Thyroid gland (tissue), 4 donors: ENCODE measurements around the gene MYO18A. TPM values are rescaled to one million over a fixed set of nuclear protein-coding genes. Genes with fewer than 3 reads are reported as not detected.
A peak's percentile ranks its signal among the peaks of the same experiment; 100 is the strongest.

Experiments used
- DNase-seq, 2 donors: peaks; one replicate each; pipeline ENCODE4 v3.0.0-alpha.2; 2019
- H3K27ac ChIP-seq, 3 donors: fragments of 200-600 bp; sonication (generic); 1 replicate in 2 of 3; 2 replicates in 1 of 3; pipeline ENCODE4 v1.5.1; 2016 to 2019; ENCODE audit warnings: mild to moderate bottlenecking in 1 of 3, moderate library complexity in 1 of 3
- H3K27me3 ChIP-seq: fragments of 200-600 bp; sonication (generic); one replicate; pipeline ENCODE4 v1.5.1; 2019
- H3K36me3 ChIP-seq, 2 donors: fragments of 200-600 bp; sonication (generic); one replicate each; pipeline ENCODE4 v1.5.1; 2016 to 2019
- H3K4me1 ChIP-seq, 2 donors: fragments of 200-600 bp; sonication (generic); one replicate each; pipeline ENCODE4 v1.5.1; 2017 to 2019
- H3K4me3 ChIP-seq, 3 donors: fragments of 200-600 bp; sonication (generic); replicated peaks in 1 of 3; 1 replicate in 2 of 3; 2 replicates in 1 of 3; pipeline ENCODE4 v1.5.1; 2016; ENCODE audit warnings: mild to moderate bottlenecking in 1 of 3
- H3K9me3 ChIP-seq: fragments of 200-600 bp; sonication (generic); one replicate; pipeline ENCODE4 v1.5.1; 2017
- POLR2A ChIP-seq, 2 donors: fragments of 450-650 bp; IDR thresholded peaks; one replicate each; pipeline ENCODE4 v1.6.1; 2017; ENCODE audit warnings: antibody characterized with exemption in 2 of 2, mild to moderate bottlenecking in 2 of 2, moderate library complexity in 1 of 2
- WGBS, 2 donors: methylation state at CpG; one replicate each; pipeline ENCODE4 v1.1.5; 2017; 5-methylcytosine and 5-hydroxymethylcytosine counted together
- intact Hi-C: fragments of 100-400 bp; cut with DNase I; formaldehyde crosslinking; loops from one replicate; pipeline ENCODE4 v1.15.1; 2023
- total RNA-seq, 4 donors: library from RNA; depleted of rRNA; stranded (reverse); fragments of >200 nt; gene quantifications; one replicate each; pipeline ENCODE4 v1.2.3, GENCODE V29; 2016
- TF ChIP-seq, protein P1 (sequence below), 6 experiments: fragments of 200-600 bp in 3 of 6; fragments of 450-650 bp in 3 of 6; sonication (generic) in 3 of 6; IDR thresholded peaks; one replicate each; pipeline ENCODE4 v1.5.1; 2016 to 2019; ENCODE audit warnings: antibody characterized with exemption in 6 of 6, mild to moderate bottlenecking in 2 of 6, inconsistent platforms in 1 of 6, moderate library complexity in 1 of 6

MYO18A gene
- total RNA-seq, 4 donors from 2014 or later = 32.1 to 49.8 (median 40.6) TPM

DNA sequence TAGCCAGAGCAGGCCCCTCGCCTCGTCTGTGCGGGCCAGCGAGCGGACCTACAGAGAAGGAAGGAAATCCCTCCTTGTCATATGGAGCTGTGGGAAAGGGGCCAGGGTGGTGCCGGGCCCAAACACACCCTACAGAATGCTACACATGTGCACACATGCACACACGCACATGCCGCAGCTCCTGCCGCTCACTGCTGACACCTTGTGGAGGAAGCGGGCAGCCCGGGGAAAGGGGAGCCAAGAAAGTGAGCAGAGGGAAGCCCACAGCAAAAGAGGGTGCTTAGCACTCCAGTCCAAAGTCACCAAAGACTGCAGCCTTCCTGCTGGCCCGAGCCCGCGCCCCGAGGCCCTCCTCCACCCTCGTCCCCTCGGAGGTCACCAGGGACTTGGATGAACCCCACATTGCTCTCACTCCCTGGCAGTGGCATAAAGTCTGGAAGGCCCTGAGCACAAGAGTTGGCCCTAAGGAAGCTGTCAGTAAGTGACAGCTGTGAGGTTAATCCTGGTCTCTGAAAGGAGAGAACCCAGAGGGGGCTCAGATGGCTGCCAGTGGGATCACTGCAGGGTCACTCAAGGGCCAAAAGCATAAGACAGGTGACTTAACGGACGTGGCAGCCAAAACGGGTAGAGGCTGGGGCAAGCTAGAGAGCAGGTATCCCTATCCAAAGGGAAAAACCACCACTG, 68.2 kb downstream of the MYO18A start:
- Histone ChIP-seq H3K4me3 (no peak overlapping the region), H3K4me1 (peaks cover 7 to 38% of the 10 kb centered on the region in 2 donors), H3K9me3 (no peaks in the 10 kb centered on the region), H3K36me3 (peaks cover 12 to 18% of the 10 kb centered on the region in 2 donors), H3K27ac (peak overlapping the region in 2 of 3 donors; percentile 48 to 57), H3K27me3 (no peaks in the 10 kb centered on the region)
- DNase-seq = peak; percentile 62 to 74
- WGBS, 2 donors = 27 to 39% methylated on average over 15 of the region's 20 CpGs
- intact Hi-C loops = loop anchor here (2.0 kb wide), 1 partner anchor 145 kb away; no protein-coding TSS in a partner anchor
- no peak for TF ChIP-seq POLR2A (IDR thresholded peaks at IDR 0.05)
- TF ChIP-seq, protein P1, sequence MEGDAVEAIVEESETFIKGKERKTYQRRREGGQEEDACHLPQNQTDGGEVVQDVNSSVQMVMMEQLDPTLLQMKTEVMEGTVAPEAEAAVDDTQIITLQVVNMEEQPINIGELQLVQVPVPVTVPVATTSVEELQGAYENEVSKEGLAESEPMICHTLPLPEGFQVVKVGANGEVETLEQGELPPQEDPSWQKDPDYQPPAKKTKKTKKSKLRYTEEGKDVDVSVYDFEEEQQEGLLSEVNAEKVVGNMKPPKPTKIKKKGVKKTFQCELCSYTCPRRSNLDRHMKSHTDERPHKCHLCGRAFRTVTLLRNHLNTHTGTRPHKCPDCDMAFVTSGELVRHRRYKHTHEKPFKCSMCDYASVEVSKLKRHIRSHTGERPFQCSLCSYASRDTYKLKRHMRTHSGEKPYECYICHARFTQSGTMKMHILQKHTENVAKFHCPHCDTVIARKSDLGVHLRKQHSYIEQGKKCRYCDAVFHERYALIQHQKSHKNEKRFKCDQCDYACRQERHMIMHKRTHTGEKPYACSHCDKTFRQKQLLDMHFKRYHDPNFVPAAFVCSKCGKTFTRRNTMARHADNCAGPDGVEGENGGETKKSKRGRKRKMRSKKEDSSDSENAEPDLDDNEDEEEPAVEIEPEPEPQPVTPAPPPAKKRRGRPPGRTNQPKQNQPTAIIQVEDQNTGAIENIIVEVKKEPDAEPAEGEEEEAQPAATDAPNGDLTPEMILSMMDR (IDR thresholded peaks at IDR 0.05) = peak; percentile 41 to 93 (median 76)

DNA sequence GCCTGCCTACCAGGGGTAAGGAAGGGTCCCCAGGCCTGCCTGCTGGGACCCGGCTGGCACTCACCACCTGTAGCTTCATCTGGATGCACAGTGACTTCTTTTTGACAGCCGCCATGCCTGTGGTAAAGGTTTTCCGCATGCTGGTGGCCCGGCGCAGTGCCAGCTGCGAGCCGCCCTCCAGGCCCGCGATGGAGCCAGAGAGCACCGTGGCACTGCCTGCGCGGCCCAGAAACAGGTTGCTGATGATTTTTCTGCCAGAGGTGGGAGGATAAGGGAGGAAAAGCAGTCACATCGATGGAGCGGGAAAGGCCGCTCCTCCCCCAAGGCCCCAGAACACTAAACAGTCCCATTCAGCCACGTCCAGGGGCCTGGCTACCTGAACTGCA, 69.8 kb downstream of the MYO18A start:
- peaks cover 7 to 38% of the 10 kb centered on the region in 2 donors for H3K4me1 ChIP-seq
- 97 to 98% methylated on average over 7 to 16 of the region's 16 CpGs for WGBS, 2 donors
- no peaks in the 10 kb centered on the region for H3K9me3 ChIP-seq
- no peak overlapping the region for H3K27ac ChIP-seq
- H3K4me3 ChIP-seq = no peak overlapping the region
- no peaks in the 10 kb centered on the region for H3K27me3 ChIP-seq
- intact Hi-C loops = no loop called here
- DNase-seq = no peak
- no peak for TF ChIP-seq POLR2A (IDR thresholded peaks at IDR 0.05)
- TF ChIP-seq, protein P1 (IDR thresholded peaks at IDR 0.05) = no peak
- H3K36me3 ChIP-seq = peaks cover 18 to 27% of the 10 kb centered on the region in 2 donors

DNA sequence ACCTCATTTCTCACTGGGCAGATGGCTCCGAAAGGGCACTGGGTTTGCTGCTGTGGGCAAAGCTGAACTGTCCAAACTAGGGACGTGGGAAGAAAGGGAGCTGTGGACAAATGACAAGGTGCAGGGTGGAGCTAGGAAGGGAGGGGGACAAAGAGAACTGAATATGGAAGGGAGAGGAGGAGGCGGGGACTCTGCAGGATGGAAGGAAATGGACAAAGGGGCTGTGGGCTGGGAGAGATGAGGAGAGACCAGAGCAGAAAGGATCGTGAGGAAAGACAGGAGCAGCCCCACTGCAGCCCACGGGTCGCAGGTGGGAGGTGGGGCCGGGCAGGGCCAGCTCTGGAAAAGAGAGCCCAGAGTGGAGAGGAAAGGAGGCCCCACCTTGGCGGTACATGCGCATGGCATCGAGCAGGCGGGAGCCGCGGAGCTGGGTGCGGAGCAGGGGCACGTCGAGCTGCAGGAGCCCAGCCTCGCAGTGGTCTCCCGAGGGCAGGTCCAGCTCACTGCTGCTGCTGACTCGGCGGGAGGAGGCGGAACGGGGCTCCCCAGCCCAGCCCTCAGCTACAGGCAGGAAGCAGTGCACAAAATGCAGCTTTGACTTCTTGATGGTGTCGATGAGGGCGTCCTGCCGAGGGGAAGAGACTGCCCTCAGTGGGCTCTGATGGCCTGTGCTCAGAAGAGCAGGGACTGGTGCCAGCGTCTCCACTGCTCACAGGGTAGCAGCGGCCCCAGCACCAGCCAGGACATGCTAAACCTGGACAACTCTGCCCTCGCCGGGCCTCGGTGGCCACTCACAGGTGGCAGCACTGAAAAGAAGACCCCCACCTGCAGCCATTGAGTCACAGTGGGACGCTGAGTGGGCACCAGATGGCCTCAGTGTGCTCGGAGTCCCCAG, 70.5 kb downstream of the MYO18A start:
- Histone ChIP-seq H3K36me3 (peaks cover 15 to 27% of the 10 kb centered on the region in 2 donors), H3K27me3 (no peaks in the 10 kb centered on the region), H3K4me1 (peaks cover 7 to 38% of the 10 kb centered on the region in 2 donors), H3K4me3 (no peak overlapping the region), H3K27ac (no peak overlapping the region), H3K9me3 (no peaks in the 10 kb centered on the region)
- intact Hi-C loops = no loop called here
- TF ChIP-seq, protein P1 (IDR thresholded peaks at IDR 0.05) = no peak
- no peak for TF ChIP-seq POLR2A (IDR thresholded peaks at IDR 0.05)
- DNase-seq = no peak
- WGBS, 2 donors = 89 to 93% methylated on average over 27 to 30 of the region's 32 CpGs

DNA sequence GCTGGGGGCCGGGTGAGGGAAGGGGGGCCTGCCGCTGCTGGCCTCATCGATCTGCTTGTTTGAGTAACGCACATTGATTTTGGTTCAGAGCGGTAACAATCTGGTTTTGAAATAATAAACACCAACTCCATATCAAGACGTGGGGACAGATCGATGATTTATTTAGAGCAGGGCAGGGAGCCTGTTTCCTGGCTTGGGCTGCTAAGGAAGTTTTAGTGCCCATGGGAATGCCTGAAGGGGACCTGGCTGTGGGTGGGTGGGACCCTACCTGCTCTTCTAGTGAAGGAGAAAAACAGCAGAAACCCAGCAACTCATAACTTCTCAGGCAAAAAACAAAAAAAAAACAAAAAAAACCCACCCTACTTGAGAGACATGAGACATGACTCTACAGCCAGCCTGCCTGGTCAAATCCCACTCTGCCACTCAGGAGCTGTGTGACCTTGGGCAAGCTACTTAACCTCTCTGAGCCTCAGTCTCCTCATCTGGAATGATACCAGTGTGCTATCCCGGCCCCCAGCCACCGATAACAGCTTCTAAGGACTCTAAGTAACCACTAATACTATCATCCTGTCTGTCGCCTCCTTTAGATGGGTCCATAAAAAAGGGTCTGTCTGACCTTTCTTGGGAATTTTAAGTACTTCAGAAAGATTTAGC, 71.2 kb downstream of the MYO18A start:
- intact Hi-C loops = no loop called here
- DNase-seq = no peak
- Histone ChIP-seq H3K27ac (peak overlapping the region in 2 of 3 donors; percentile 61 to 68), H3K27me3 (no peaks in the 10 kb centered on the region), H3K4me3 (no peak overlapping the region), H3K9me3 (no peaks in the 10 kb centered on the region), H3K4me1 (peaks cover 7 to 38% of the 10 kb centered on the region in 2 donors), H3K36me3 (peaks cover 15 to 25% of the 10 kb centered on the region in 2 donors)
- WGBS, 2 donors = 88 to 92% methylated on average over 10 of the region's 10 CpGs
- TF ChIP-seq POLR2A (IDR thresholded peaks at IDR 0.05) = no peak
- TF ChIP-seq, protein P1 (IDR thresholded peaks at IDR 0.05) = no peak
